Cardiac fibroblast (primary cell): Measurements from ENCODE around the gene B4GALNT4.

Source experiments
- DNase-seq, 2 donors: peaks; one replicate each; pipeline versions ENCODE4 v3.0.0 to v3.0.0-alpha.2; 2010; ENCODE audit warnings: low read depth in 2 of 2
- H3K4me3 ChIP-seq, 2 donors: replicated peaks in 1 of 2; 1 replicate in 1 of 2; 2 replicates in 1 of 2; pipeline ENCODE4 v1.5.1; 2011; ENCODE audit warnings: low read depth in 2 of 2, low read length in 2 of 2, mild to moderate bottlenecking in 2 of 2, moderate library complexity in 1 of 2
- CTCF ChIP-seq: IDR thresholded peaks from one replicate; pipeline ENCODE4 v1.5.1; 2011; ENCODE audit warnings: low read depth, mild to moderate bottlenecking, low read length, inconsistent platforms

The B4GALNT4 gene

GRCh38 chr11:350723-351255 is 18.5 kb upstream of the B4GALNT4 start:
- no peak overlapping the region for H3K4me3 ChIP-seq
- DNase-seq = peak in 1 of 2 donors; percentile 22
- no peak for TF ChIP-seq CTCF

DNA sequence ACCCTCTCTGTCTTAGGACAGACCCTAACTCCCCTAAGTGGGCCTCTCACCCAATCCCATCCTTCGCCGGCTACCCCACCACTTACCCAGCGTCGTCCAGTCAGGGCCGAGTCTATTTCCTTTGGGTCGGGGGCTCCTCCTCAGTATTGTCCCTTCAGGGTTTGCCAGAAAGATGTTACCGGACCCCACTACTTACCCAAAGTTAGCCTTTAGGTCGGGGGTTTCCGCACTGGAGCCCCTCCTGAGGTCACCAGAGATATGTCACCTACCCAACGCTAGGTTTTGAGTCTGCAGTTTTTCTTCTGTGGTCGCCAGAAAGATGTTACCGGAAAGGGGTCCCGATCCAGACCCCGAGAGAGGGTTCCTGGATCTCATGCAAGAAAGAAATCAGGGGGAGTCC is 17.9 kb upstream of the B4GALNT4 start:
- DNase-seq = no peak
- no peak for TF ChIP-seq CTCF
- H3K4me3 ChIP-seq = no peak overlapping the region

- DNase-seq = no peak
- TF ChIP-seq CTCF = no peak
- no peak overlapping the region for H3K4me3 ChIP-seq
Observed at GRCh38 chr11:352456-353031, 16.8 kb upstream of the B4GALNT4 start.

DNA sequence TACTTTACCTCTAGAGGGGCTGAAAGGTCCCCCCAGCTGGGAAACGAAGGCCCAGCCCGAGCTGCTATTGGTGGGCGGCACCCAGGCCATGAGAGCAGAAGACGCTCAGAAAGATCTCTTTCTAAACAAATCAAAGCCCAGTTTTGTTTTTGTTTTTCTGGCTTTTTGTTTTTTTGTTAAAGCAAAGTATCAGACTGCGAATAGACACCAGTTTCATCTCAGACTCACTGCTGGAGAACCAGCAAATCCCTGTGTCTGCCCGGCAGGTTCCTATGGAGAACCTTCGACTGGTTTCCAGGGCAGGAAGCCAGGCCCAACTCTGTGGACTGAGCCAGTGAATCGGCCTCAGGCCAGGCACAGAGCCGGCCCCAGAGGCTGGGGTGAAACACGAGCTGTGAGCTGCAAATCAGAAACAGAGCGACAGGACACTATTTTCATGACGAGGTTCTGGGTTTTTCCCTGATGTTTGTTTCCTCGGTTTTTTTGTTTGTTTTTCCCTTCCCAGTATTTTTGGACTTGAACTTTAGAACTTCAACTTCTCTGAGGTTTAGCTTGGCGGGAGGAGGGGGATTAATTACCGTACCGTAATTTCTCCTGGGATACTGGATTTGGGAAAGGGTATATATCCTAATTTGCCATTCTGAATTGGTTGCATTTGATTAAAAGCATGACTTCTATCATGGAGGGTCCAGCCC is 16.0 kb upstream of the B4GALNT4 start:
- H3K4me3 ChIP-seq = no peak overlapping the region
- peak; percentile 73 to 92 for DNase-seq
- no peak for TF ChIP-seq CTCF

DNA sequence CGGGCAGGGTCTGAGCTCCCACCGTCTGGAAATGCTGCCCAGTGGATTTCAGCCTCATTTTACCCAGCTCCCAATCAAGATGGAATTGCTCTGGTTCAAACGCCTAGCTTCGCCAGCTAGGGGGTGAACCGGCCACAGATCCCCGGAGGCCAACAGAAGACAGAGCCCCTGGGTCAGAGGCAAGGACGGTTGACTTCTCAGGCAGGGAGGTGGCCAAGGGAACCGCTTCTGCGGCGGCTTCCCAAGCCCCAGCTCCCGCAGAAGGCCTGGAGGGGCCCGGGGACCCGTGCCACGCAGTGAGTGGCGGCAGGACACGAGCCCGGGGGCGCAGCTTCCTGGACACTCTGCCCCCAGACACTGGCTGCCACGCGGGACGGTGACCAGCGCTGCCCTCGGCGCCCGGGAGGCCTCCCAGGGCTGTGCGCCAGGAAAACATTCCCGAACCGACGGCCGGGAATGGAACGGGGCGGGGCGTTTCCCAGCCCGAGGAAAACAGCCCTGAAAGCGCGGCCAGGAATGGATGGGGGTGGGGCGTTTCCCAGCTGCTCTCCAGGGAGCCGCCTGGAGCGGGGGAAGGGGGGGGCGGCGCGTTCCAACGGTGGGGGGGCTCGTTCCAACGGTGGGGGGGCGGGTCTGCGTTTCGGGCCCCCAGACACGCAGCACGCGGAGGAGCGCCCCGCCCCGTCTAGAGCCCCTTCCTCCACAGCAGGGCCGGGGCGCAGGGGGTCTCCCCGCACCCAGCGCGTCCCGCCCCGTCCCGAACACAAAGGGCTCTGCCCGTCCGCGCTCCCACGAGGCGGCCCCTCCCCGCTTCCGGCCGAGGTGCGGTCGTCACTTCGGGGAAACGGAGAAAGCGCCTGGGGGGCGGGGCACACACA is 13.5 kb upstream of the B4GALNT4 start:
- peak overlapping the region; percentile 15 to 34 for H3K4me3 ChIP-seq
- no peak for TF ChIP-seq CTCF
- peak; percentile 94 to 100 for DNase-seq

- no peak for DNase-seq
- TF ChIP-seq CTCF = no peak
Observed at GRCh38 chr11:356610-357009, 12.7 kb upstream of the B4GALNT4 start.

More at GRCh38 chr11:356610-357009, 12.7 kb upstream of the B4GALNT4 start:
- H3K4me3 ChIP-seq = no peak overlapping the region
